Endothelial cell of umbilical vein (primary cell): ENCODE measurements around the gene NRAS. TPM values are rescaled to one million over a fixed set of nuclear protein-coding genes. Genes with fewer than 3 reads are reported as not detected.

Source experiments
- BruUV-seq: library from RNA; stranded (reverse); fragments of 400-500 nt; replicated peaks from 2 replicates; lab custom pipeline; 2021; lab: Mats Ljungman, UMichigan
- CTCF ChIA-PET: fragments of 300-600, 350-600 bp; sonication (Branson Sonifier 250); formaldehyde crosslinking; loops from one replicate; lab custom pipeline; 2021; ENCODE audit warnings: antibody characterized with exemption, inconsistent platforms; lab: Charles Lee
- POLR2A ChIA-PET: fragments of 300-600, 350-600 bp; sonication (Branson Sonifier 250); formaldehyde crosslinking; loops from one replicate; lab custom pipeline; 2021; ENCODE audit warnings: antibody characterized with exemption, inconsistent platforms; lab: Charles Lee
- DNase-seq: peaks from one replicate; pipeline ENCODE4 v3.0.0-alpha.2; 2011; ENCODE audit warnings: low read depth, low spot score
- FAIRE-seq: peaks from 2 replicates; lab custom pipeline; 2011; peaks lifted over from hg19 to GRCh38; lab: Jason Lieb, UNC
- H2AFZ ChIP-seq: 2 replicates; pipeline ENCODE4 v1.6.0; 2012; ENCODE audit warnings: low read depth, low read length, control low read depth, inconsistent platforms
- H3K27ac ChIP-seq: 2 replicates; pipeline ENCODE4 v1.5.1; 2011; ENCODE audit warnings: low read depth, mild to moderate bottlenecking, control low read depth, low read length, moderate library complexity; ENCODE audit not compliant: insufficient read depth
- H3K27me3 ChIP-seq, 2 experiments: 2 replicates each; pipeline versions ENCODE4 v1.6.0 to v1.6.1; 2011; ENCODE audit warnings: low read length in 2 of 2, mixed read lengths in 1 of 2; ENCODE audit not compliant: control insufficient read depth in 2 of 2, insufficient read depth in 2 of 2
- H3K36me3 ChIP-seq, 2 experiments: 2 replicates in 1 of 2; 3 replicates in 1 of 2; pipeline ENCODE4 v1.5.1; 2011; ENCODE audit warnings: low read length in 2 of 2, mild to moderate bottlenecking in 1 of 2, moderate library complexity in 1 of 2; ENCODE audit not compliant: control insufficient read depth in 2 of 2, insufficient read depth in 2 of 2; ENCODE audit errors: extremely low read depth in 1 of 2
- H3K4me1 ChIP-seq: 3 replicates; pipeline ENCODE4 v1.5.1; 2011; ENCODE audit warnings: mild to moderate bottlenecking, low read length; ENCODE audit not compliant: control insufficient read depth, insufficient read depth; ENCODE audit errors: extremely low read depth
- H3K4me2 ChIP-seq: 2 replicates; pipeline ENCODE4 v1.6.1; 2011; ENCODE audit warnings: low read length, control low read depth, mixed read lengths; ENCODE audit not compliant: insufficient read depth
- H3K4me3 ChIP-seq, 3 experiments: fragments of 200-600 bp in 1 of 3; sonication (generic), shearing (Covaris generic) in 1 of 3; replicated peaks in 1 of 3; 2 replicates each; pipeline ENCODE4 v1.5.1; 2011 to 2016; ENCODE audit warnings: control low read depth in 3 of 3, low read length in 3 of 3, mild to moderate bottlenecking in 2 of 3, inconsistent platforms in 1 of 3, low read depth in 1 of 3, moderate library complexity in 1 of 3; ENCODE audit not compliant: insufficient read depth in 1 of 3
- H3K79me2 ChIP-seq: 2 replicates; pipeline ENCODE4 v1.6.0; 2012; ENCODE audit warnings: low read length, inconsistent platforms; ENCODE audit not compliant: control insufficient read depth, insufficient read depth
- H3K9ac ChIP-seq: replicated peaks from 2 replicates; pipeline ENCODE3; 2011; ENCODE audit warnings: low read length, control low read depth; ENCODE audit not compliant: insufficient read depth; ENCODE audit errors: extremely low read depth
- H3K9me1 ChIP-seq: replicated peaks from 3 replicates; pipeline ENCODE4 v1.6.0; 2011; ENCODE audit warnings: mild to moderate bottlenecking, low read length; ENCODE audit not compliant: control insufficient read depth, insufficient read depth; ENCODE audit errors: extremely low read depth
- H3K9me3 ChIP-seq: replicated peaks from 2 replicates; pipeline ENCODE4 v1.5.1; 2012; ENCODE audit warnings: low read length, inconsistent platforms; ENCODE audit not compliant: control insufficient read depth, insufficient read depth
- H4K20me1 ChIP-seq: replicated peaks from 2 replicates; pipeline ENCODE3; 2011; ENCODE audit warnings: mild to moderate bottlenecking, low read length; ENCODE audit not compliant: control insufficient read depth, insufficient read depth; ENCODE audit errors: extremely low read depth
- CTCF ChIP-seq, 2 donors: IDR thresholded peaks; 1 replicate in 1 of 2; 2 replicates in 1 of 2; pipeline ENCODE4 v1.5.1; 2011; ENCODE audit warnings: low read length in 2 of 2, mild to moderate bottlenecking in 2 of 2, moderate library complexity in 2 of 2, control low read depth in 1 of 2, inconsistent platforms in 1 of 2, low read depth in 1 of 2; ENCODE audit not compliant: insufficient read depth in 1 of 2; ENCODE audit errors: extremely low read depth in 1 of 2
- EZH2 ChIP-seq: IDR thresholded peaks from 2 replicates; pipeline ENCODE4 v1.6.1; 2012; ENCODE audit warnings: borderline replicate concordance, low read depth, mild to moderate bottlenecking, moderate library complexity, low read length, inconsistent platforms; ENCODE audit not compliant: severe bottlenecking
- GATA2 ChIP-seq: IDR thresholded peaks from 2 replicates; pipeline ENCODE4 v1.7.0; 2011; ENCODE audit warnings: low read depth, mild to moderate bottlenecking, moderate library complexity, mixed read lengths, low read length; ENCODE audit not compliant: insufficient read length, insufficient read depth
- JUN ChIP-seq: IDR thresholded peaks from 2 replicates; pipeline ENCODE4 v1.6.1; 2011; ENCODE audit warnings: borderline replicate concordance, low read depth; ENCODE audit not compliant: insufficient read length, insufficient read depth
- MAX ChIP-seq: IDR thresholded peaks from 2 replicates; pipeline ENCODE4 v1.6.1; 2011; ENCODE audit not compliant: insufficient read depth, insufficient read length
- MYC ChIP-seq: IDR thresholded peaks from one replicate; pipeline ENCODE4 v1.6.1; 2011; ENCODE audit warnings: mild to moderate bottlenecking, low read depth, low read length
- POLR2A ChIP-seq: IDR thresholded peaks from 2 replicates; pipeline ENCODE4 v1.6.1; 2012; ENCODE audit warnings: low read depth, mild to moderate bottlenecking, control low read depth, low read length
- POLR2AphosphoS5 ChIP-seq: IDR thresholded peaks from 2 replicates; pipeline ENCODE4 v1.6.1; 2012; ENCODE audit warnings: low read depth, mild to moderate bottlenecking, control low read depth, low read length, moderate library complexity; ENCODE audit not compliant: insufficient read depth
- dilution Hi-C: fragments of 300-500 bp; cut with MboI; formaldehyde crosslinking; loops from one replicate; pipeline ENCODE4 v1.15.0; 2019; ENCODE audit warnings: low sequenced_read_pairs; ENCODE audit not compliant: extremely low pct_ligation_motif_present
- intact Hi-C: fragments of 100-400 bp; cut with micrococcal nuclease; formaldehyde crosslinking; loops from one replicate; pipeline ENCODE4 v1.10.0; 2022
- polyA plus RNA-seq, 4 experiments: library from polyadenylated mRNA; depleted of rRNA in 3 of 4; stranded (reverse) in 3 of 4; unstranded in 1 of 4; fragments of >200 nt; gene quantifications; 2 replicates each; pipeline versions ENCODE4 v1.2.1 to v1.2.3, GENCODE V29; 2011 to 2012; ENCODE audit warnings: missing spikeins in 1 of 4
- total RNA-seq: library from RNA; stranded (reverse); gene quantifications from 2 replicates; pipeline ENCODE4 v1.2.3, GENCODE V29; 2021

NRAS gene
- total and polyA plus RNA-seq, 2 donors (not counting 3 experiments of a cell fraction or from before 2014, with no cell fraction given) = 29.4 to 76.5 TPM

GRCh38 chr1:114723915-114724314, 7.3 kb upstream of the NRAS start:
- Histone ChIP-seq H3K4me1 (no peaks in the 10 kb centered on the region), H3K9me1 (no peaks in the 10 kb centered on the region), H2AFZ (no peak overlapping the region), H3K27ac (no peak overlapping the region), H4K20me1 (peaks cover 3% of the 10 kb centered on the region), H3K79me2 (peaks cover 8% of the 10 kb centered on the region), H3K36me3 (peaks cover 35 to 41% of the 10 kb centered on the region in 2 experiments), H3K9me3 (no peaks in the 10 kb centered on the region), H3K4me2 (no peak overlapping the region), H3K4me3 (no peak overlapping the region), H3K27me3 (no peaks in the 10 kb centered on the region), H3K9ac (no peak overlapping the region)
- ChIA-PET CTCF (no interaction called here), POLR2A (no interaction called here)
- dilution Hi-C loops = no loop called here
- TF ChIP-seq EZH2 = no peak
- TF ChIP-seq CTCF (IDR thresholded peaks at IDR 0.05; ENCODE audit: extremely low read depth in 1 of 2, insufficient read depth in 1 of 2, low read depth in 1 of 2, low read length in 2 of 2) = no peak
- no peak for TF ChIP-seq GATA2
- no peak for TF ChIP-seq POLR2A
- TF ChIP-seq MAX = no peak
- no peak for TF ChIP-seq MYC
- no peak for TF ChIP-seq POLR2AphosphoS5
- no peak for TF ChIP-seq JUN
- no TSS peak for BruUV-seq
- FAIRE-seq (no peak), DNase-seq (no peak)
- intact Hi-C loops = no loop called here
